Spleen (tissue), 11 donors: ENCODE results near the gene CDK18. TPM values are rescaled to one million over a fixed set of nuclear protein-coding genes. Genes with fewer than 3 reads are reported as not detected.

Experiments
- DNase-seq: peaks from one replicate; pipeline ENCODE4 v3.0.0-alpha.2; 2020
- H3K27ac ChIP-seq, 8 donors: fragments of 200-600 bp; sonication (generic) in 7 of 8; 1 replicate in 4 of 8; 2 replicates in 4 of 8; pipeline versions ENCODE4 v1.5.0 to v1.8.0; 2016 to 2021; ENCODE audit warnings: inconsistent platforms in 4 of 8, mild to moderate bottlenecking in 4 of 8, moderate library complexity in 1 of 8
- H3K27me3 ChIP-seq, 7 donors: fragments of 200-600 bp; sonication (generic) in 6 of 7; replicated peaks in 1 of 7; 1 replicate in 4 of 7; 2 replicates in 3 of 7; pipeline versions ENCODE4 v1.5.0 to v1.8.0; 2016 to 2021; ENCODE audit warnings: inconsistent platforms in 3 of 7, mild to moderate bottlenecking in 1 of 7
- H3K36me3 ChIP-seq, 6 donors: fragments of 200-600 bp; sonication (generic) in 5 of 6; 1 replicate in 4 of 6; 2 replicates in 2 of 6; pipeline versions ENCODE4 v1.5.0 to v1.8.0; 2016 to 2021; ENCODE audit warnings: inconsistent platforms in 2 of 6
- H3K4me1 ChIP-seq, 6 donors: fragments of 200-600 bp; sonication (generic) in 5 of 6; 1 replicate in 3 of 6; 2 replicates in 3 of 6; pipeline versions ENCODE4 v1.5.0 to v1.8.0; 2016 to 2021; ENCODE audit warnings: inconsistent platforms in 3 of 6
- H3K4me3 ChIP-seq, 8 donors: fragments of 200-600 bp; sonication (generic) in 7 of 8; 1 replicate in 4 of 8; 2 replicates in 4 of 8; pipeline versions ENCODE4 v1.5.0 to v1.8.0; 2016 to 2021; ENCODE audit warnings: inconsistent platforms in 4 of 8, mild to moderate bottlenecking in 4 of 8, moderate library complexity in 2 of 8
- H3K9me3 ChIP-seq, 8 donors: fragments of 200-600 bp; sonication (generic) in 7 of 8; 1 replicate in 4 of 8; 2 replicates in 4 of 8; pipeline versions ENCODE4 v1.5.0 to v1.8.0; 2016 to 2021; ENCODE audit warnings: inconsistent platforms in 4 of 8
- POLR2A ChIP-seq, 3 donors: fragments of 450-650 bp; IDR thresholded peaks; one replicate each; pipeline ENCODE4 v1.5.1; 2017; ENCODE audit warnings: antibody characterized with exemption in 3 of 3, mild to moderate bottlenecking in 1 of 3
- POLR2AphosphoS5 ChIP-seq, 3 donors: sonication (generic); formaldehyde crosslinking; IDR thresholded peaks; one replicate each; pipeline ENCODE4 v1.5.1; 2017; ENCODE audit warnings: antibody characterized with exemption in 3 of 3
- WGBS, 5 donors: extraction: QIAGEN DNeasy Blood & Tissue Kit in 3 of 5; methylation state at CpG; one replicate each; pipeline versions ENCODE4 v1.1.5 to v1.1.7; 2013 to 2018; 5-methylcytosine and 5-hydroxymethylcytosine counted together
- intact Hi-C: fragments of 100-400 bp; cut with DNase I; formaldehyde crosslinking; loops from one replicate; pipeline ENCODE4 v1.15.0; 2023; ENCODE audit warnings: low total_unique reads
- polyA plus RNA-seq, 3 donors: library from polyadenylated mRNA; stranded (reverse); fragments of 200-250 nt; gene quantifications; one replicate each; pipeline ENCODE4 v1.2.1, GENCODE V29; 2013
- total RNA-seq, 7 donors: library from RNA; depleted of rRNA in 3 of 7; stranded (reverse); fragments of >200 nt in 3 of 7; fragmentation: NEBNext Ultra II Directional in 4 of 7; extraction: Animal tissue kit (Norgen Biotek cat#: 25700) in 4 of 7; gene quantifications; one replicate each; pipeline versions ENCODE4 v1.1.0 to v1.2.1, GENCODE V29; 2016 to 2021
- TF ChIP-seq, protein P1 (sequence below), 11 experiments: fragments of 200-600 bp in 7 of 11; fragments of 450-650 bp in 4 of 11; sonication (generic) in 4 of 11; IDR thresholded peaks in 8 of 11; conservative IDR thresholded peaks in 3 of 11; 1 replicate in 7 of 11; 2 replicates in 4 of 11; pipeline versions ENCODE4 v1.4.0 to v1.8.0; 2016 to 2021; ENCODE audit warnings: antibody characterized with exemption in 11 of 11, inconsistent platforms in 4 of 11, mild to moderate bottlenecking in 1 of 11
- donor health status: healthy with polysubstance abuse.
- donor health status: DM: no; HTN: no; CAD: no; lungs with moderate emphysema.
- donor health status: DM: no; HTN: no; CAD: no.
- donor health status: Bipolar disorder and iron deficiency.
- donor health status: healthy.
- donor health status: DM: no; HTN: no; CAD: no.
- donor health status: DM: yes; HTN: yes; CAD: no.

CDK18 gene
- total and polyA plus RNA-seq, 10 donors: 3.5 to 25.3 (median 17.8) TPM

DNA sequence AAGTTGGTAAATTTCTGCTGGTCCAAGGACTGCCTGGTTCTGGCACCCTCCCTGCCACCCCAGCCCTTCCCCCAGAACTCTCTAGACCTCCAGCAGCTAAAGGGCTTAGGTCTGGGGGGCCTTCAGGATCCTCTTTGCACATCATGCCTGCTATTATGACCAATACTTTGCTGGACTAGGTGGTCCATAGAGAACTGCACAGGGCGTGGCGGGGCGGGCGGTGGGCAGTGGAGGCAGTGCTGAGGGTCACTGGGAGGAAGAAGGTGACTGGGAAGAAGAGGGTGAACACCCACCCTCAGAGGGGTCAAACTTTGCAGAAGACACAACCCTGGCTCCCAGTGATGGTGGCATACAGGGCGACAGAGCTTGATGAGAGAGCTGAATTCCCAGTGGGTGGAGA, 18.2 kb downstream of the CDK18 start:
- TF ChIP-seq, protein P1, sequence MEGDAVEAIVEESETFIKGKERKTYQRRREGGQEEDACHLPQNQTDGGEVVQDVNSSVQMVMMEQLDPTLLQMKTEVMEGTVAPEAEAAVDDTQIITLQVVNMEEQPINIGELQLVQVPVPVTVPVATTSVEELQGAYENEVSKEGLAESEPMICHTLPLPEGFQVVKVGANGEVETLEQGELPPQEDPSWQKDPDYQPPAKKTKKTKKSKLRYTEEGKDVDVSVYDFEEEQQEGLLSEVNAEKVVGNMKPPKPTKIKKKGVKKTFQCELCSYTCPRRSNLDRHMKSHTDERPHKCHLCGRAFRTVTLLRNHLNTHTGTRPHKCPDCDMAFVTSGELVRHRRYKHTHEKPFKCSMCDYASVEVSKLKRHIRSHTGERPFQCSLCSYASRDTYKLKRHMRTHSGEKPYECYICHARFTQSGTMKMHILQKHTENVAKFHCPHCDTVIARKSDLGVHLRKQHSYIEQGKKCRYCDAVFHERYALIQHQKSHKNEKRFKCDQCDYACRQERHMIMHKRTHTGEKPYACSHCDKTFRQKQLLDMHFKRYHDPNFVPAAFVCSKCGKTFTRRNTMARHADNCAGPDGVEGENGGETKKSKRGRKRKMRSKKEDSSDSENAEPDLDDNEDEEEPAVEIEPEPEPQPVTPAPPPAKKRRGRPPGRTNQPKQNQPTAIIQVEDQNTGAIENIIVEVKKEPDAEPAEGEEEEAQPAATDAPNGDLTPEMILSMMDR (IDR thresholded peaks at IDR 0.05 in 8 of 11, conservative IDR thresholded peaks at IDR 0.05 in 3 of 11): no peak
- TF ChIP-seq POLR2AphosphoS5 (IDR thresholded peaks at IDR 0.05): no peak
- TF ChIP-seq POLR2A (IDR thresholded peaks at IDR 0.05): no peak
- Histone ChIP-seq H3K27ac (no peak overlapping the region), H3K36me3 (peaks cover 0 to 14% (median 0%) of the 10 kb centered on the region in 6 donors), H3K9me3 (no peaks in the 10 kb centered on the region), H3K27me3 (no peaks in the 10 kb centered on the region), H3K4me1 (peaks cover 0 to 19% (median 3%) of the 10 kb centered on the region in 6 donors), H3K4me3 (no peak overlapping the region)
- 89 to 100% (median 95%) methylated on average over 5 of the region's 5 CpGs for WGBS, 5 donors
- no peak for DNase-seq
- intact Hi-C loops: loop anchor here (5.0 kb wide), 1 partner anchor 250 kb away; no protein-coding TSS in a partner anchor

DNA sequence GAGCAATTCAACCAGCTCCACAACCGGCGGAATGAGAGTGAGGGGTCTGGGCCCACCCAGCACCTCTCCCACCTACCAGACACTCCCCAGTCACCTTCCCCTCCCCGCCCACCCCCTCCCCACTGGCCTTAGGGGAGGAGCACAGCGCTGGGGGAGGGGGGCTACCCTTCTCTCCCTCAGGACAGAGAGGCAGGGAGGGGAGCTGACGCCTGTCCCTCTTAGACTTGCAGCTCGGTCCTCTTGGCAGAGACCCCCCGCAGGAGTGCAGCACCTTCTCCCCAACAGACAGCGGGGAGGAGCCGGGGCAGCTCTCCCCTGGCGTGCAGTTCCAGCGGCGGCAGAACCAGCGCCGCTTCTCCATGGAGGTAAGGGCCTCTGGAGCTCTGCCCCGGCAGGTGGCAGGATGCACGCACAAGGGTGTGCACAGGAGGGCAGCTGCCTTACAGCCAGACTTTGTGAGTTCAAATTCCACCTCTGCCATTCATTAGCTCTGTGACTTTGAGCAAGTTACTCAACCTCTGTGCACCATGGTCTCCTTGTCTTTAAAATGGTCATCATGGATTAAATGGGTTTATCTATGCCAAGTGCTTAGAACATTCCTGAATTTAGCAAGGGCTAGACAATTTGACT, 18.9 kb downstream of the CDK18 start:
- DNase-seq: no peak
- H3K9me3 ChIP-seq: no peaks in the 10 kb centered on the region
- H3K36me3 ChIP-seq: peaks cover 0 to 14% (median 0%) of the 10 kb centered on the region in 6 donors
- H3K4me3 ChIP-seq: no peak overlapping the region
- no peaks in the 10 kb centered on the region for H3K27me3 ChIP-seq
- no peak overlapping the region for H3K27ac ChIP-seq
- TF ChIP-seq POLR2A (IDR thresholded peaks at IDR 0.05) (no peak), POLR2AphosphoS5 (IDR thresholded peaks at IDR 0.05) (no peak)
- TF ChIP-seq, protein P1 (IDR thresholded peaks at IDR 0.05 in 8 of 11, conservative IDR thresholded peaks at IDR 0.05 in 3 of 11): no peak
- peaks cover 0 to 20% (median 3%) of the 10 kb centered on the region in 6 donors for H3K4me1 ChIP-seq
- intact Hi-C loops: loop anchor here (5.0 kb wide), 1 partner anchor 251 kb away; no protein-coding TSS in a partner anchor
- 83 to 93% (median 89%) methylated on average over 11 to 16 of the region's 16 CpGs for WGBS, 5 donors

DNA sequence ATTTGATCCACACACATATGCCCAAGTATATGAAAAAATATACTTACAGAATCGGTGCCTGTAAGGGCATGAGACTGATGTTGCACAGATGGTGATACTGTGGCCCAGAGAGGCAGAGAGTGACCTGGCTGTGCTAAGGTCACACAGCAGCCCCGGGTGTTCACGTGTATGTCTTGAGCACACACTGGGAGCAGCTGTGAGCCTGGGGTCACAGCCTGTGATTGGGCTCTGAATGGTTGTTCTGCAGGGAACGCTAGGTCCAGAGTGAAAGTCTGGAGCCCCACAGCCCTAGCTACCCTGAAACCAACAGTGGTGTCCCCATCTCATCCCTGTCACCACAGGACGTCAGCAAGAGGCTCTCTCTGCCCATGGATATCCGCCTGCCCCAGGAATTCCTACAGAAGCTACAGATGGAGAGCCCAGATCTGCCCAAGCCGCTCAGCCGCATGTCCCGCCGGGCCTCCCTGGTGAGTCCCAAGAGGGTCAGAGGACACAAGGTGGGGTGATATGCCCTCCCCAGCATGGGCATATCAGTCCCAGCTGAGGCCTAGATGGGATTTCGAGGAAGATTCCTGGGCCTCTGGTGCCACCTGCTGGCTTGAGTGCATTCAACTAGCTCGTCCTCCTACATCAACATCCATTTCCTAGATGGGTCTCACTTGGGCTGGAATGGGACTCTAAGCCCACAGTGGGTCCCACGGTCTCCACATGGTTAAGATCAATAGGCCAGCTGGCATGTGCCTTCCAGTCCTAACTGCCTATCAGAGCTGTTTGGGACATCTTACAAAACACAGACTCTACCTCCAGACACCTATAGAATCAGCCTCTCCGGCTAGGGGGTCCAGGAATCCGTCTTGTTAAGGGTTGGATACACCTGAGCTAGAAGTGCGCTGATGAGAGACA, 19.7 kb downstream of the CDK18 start:
- Histone ChIP-seq H3K27me3 (no peaks in the 10 kb centered on the region), H3K36me3 (peaks cover 0 to 14% (median 0%) of the 10 kb centered on the region in 6 donors), H3K4me1 (peaks cover 0 to 24% (median 7%) of the 10 kb centered on the region in 6 donors), H3K9me3 (no peaks in the 10 kb centered on the region), H3K4me3 (no peak overlapping the region), H3K27ac (no peak overlapping the region)
- WGBS, 5 donors: 56 to 66% (median 64%) methylated on average over 10 to 16 of the region's 16 CpGs
- intact Hi-C loops: loop anchor here (2.0 to 5.0 kb wide), 2 partner anchors 35 to 252 kb away; no protein-coding TSS in a partner anchor
- TF ChIP-seq, protein P1 (IDR thresholded peaks at IDR 0.05 in 8 of 11, conservative IDR thresholded peaks at IDR 0.05 in 3 of 11): peak; percentile 57 to 84 (median 76)
- no peak for TF ChIP-seq POLR2A (IDR thresholded peaks at IDR 0.05)
- peak; percentile 88 for DNase-seq

DNA sequence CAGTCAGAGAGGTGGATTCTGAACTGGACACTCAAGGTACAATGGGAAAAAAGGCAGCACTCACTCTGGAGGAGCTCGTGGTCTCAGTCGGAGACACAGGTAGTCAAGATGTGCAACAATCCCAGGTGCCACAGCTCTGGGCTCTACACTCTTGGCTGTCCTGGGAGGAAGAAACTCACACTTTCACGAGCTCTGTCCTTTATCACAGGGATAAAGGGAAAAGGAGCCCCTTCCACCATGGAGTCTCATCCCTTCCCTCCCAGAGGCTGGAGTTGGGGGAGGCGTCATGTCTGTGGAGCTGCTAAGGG, 20.3 kb downstream of the CDK18 start:
- no peak for DNase-seq
- TF ChIP-seq, protein P1 (IDR thresholded peaks at IDR 0.05 in 8 of 11, conservative IDR thresholded peaks at IDR 0.05 in 3 of 11): no peak
- TF ChIP-seq POLR2A (IDR thresholded peaks at IDR 0.05) (no peak), POLR2AphosphoS5 (IDR thresholded peaks at IDR 0.05) (no peak)
- intact Hi-C loops: loop anchor here (2.0 to 5.0 kb wide), 3 partner anchors 36 to 252 kb away; partner anchors contain the start of gene ELK4
- WGBS, 5 donors: 75 to 90% (median 78%) methylated on average over 4 of the region's 4 CpGs
- Histone ChIP-seq H3K4me3 (no peak overlapping the region), H3K36me3 (peaks cover 0 to 19% (median 0%) of the 10 kb centered on the region in 6 donors), H3K27ac (no peak overlapping the region), H3K9me3 (no peaks in the 10 kb centered on the region), H3K27me3 (no peaks in the 10 kb centered on the region), H3K4me1 (peaks cover 0 to 24% (median 12%) of the 10 kb centered on the region in 6 donors)
